NCI-H187 (cell line): ENCODE data around the gene PDE9A.

Experiments used
- DNase-seq, 2 experiments: peaks; one replicate each; lab custom pipeline; 2025; lab: John Stamatoyannopoulos, UW

The PDE9A gene

DNA sequence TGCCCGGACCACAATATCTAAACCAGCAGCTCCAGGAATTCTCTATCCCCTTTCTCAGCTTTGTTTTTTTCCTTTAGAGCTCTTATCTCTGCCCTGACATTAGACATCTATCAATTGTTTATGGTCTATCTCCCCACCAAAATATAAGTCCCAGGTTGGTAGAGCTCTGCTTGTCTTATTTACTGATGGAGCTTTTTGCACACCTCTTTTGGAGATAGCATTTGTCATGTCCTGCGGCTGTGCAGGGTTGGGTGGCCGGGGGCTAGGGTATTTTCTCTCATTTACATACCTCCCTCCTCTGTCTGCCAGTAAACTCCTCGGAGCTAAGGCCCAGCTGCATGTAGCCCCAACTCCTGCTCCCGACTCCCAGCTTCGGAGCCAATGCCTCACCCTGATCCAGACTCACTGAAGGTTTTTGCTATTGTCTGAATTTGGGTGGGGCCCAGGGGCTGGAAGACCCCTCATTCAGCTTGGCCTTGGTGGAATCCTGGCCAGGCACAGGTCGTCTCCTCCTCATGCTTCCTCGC is 11.1 kb upstream of the PDE9A start:
- DNase-seq = no peak

DNA sequence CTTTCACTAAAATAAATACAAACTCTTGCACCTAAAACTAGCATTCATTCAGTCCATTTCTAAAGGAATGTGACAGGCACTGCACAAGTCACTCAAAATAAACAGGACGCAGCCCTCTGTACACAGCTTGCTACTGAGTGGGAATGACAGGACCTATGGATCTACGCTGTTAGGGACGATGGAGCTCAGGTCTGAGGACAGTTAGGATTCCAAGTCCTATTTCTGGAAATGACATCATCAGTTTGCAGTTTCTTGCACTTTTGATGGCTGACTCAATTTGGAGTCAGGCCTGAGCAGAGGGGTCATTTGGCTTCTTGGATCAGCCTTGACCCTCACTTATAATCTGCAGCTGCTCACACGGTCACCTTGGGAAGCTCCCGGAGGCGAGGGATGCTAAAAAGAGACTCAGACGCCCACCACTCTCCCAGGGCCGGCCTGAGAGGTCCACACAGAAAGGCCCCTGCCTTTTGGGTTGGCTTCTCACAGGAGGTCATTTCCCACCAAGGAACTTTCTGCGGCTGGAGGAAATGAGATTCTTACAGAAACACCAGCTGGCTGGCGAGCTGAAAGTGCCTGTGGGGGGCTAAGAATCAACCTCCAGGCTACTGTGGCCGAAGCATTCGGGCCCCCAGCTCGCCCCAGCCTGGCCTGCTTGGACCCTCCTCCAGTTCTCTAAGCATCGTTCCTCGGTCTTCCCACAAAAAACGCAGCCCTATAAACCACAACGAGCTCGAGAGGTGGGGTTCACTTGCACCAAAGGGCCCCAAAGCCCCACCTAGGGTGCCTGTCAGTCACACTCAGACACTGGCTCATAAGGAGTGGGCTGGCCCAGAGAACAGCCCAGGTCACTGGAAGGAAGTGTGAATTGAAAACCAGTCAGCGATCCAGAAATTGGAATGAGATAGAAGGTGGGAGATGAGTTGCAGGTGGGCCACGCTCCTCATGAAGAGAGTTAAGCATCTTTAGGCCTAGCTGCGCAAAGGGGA is 8.9 kb upstream of the PDE9A start:
- DNase-seq = no peak

DNA sequence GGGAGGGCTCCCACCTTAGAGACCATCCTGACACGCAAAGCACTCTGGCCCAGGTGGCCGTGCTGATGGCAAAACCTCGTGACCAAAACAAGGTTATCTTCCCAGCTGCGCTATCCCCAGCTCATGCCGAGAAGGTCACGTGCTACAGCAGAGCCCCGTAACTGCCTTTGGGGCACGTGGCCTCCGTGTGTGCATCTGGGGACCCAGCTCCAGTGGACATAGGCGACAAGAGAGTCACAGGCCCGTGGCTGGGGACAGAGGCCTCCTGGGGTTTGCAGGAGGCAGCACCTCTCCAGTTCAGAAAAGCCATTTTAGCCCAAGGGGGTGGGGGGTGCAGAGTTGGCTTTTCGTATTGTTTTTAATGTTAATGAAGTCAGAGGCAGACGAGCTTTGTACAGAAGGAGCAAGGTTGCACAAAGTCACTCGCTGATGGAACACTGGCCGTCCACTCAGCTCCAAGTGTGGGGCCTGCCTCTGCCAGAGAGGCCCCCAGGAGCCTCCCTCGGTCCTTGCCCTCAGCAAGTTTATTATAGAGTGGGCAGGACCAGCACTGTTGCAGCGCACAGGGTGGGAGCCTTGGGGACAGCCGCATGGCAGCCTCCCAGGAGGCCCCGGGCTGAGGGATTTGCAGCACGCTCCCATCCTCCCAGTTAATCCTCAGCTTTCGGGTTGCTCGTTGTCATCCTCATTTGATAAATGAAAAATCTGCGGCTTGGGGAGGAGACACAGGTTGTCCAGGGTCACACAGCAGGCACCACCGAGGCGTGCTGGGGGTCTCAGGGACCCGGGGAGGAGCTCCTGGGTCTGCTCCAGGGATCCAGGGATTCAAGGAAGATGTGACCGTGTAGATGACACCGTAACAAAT is 8.0 kb upstream of the PDE9A start:
- no peak for DNase-seq

DNA sequence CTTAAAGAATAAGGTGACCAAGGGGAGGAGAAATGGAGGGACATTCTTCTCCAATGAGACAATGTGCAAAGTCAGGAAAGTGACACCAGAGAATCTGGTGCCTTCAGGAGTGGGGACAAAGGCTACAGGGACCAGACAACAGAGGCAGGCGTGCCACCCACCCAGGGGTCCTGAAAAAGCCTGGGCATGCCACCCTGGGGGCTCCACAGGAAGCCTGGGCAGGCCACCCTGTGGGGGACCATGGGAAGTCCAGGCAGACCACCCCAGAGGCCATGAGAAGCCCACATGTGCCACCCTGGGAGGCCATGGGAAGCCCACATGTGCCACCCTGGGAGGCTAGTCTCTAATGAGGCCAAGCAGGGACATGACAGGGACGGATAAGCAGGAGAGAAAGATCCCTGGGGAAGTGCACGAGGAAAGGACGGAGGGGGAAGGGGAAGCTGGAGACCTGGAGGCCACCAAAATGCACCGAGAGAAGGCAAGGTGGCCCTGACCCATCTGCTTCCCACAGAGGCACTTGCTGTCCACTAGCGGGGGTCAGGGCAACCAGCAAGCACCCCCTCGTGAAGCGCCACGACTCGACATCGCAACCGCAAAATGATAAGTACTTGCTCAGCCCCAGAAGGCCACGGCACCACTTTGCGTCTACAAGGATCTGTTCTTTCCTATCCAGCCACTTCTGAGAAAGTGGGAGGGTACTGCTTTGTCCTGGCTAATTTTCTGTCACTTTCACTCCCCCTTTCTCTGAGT is 7.2 kb upstream of the PDE9A start:
- no peak for DNase-seq

DNA sequence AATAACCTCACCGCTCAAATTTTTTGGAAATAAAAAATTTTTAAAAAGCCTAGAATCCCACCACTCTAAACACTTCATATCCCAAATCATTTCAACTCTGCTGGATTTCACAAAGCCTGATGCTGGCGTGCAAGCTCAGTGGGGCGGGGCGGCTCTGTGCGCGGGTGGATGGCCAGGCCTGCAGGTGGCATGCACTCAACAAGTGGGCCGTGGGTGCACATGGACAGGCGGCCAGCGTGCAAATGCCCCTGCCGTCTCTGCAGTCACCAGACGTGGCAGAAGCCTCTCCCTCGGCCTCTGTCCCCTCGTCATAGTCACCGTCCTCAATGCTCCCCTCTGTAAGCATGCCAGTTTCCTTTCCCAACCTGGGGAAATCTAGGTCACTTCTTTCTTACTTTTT is 6.6 kb upstream of the PDE9A start:
- no peak for DNase-seq

DNA sequence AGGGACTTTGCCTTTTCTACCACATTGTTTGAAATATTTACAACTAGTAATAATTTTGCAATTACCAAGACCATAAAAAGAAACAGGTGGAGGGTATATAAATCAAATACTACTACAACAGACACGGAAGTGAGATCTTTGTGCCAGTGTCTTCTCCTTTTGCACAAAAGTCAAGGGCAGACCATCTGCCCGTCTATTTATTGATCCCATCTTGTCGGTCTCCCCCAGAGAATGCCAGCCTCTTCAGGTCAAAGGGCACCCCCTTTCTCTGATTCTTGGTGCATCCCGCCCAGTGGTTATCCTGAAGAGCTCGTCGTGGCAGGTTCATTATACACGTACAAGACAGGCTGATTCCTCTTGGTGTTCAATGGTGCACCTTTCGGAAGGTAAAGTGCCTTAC is 4.8 kb upstream of the PDE9A start:
- DNase-seq = no peak

DNA sequence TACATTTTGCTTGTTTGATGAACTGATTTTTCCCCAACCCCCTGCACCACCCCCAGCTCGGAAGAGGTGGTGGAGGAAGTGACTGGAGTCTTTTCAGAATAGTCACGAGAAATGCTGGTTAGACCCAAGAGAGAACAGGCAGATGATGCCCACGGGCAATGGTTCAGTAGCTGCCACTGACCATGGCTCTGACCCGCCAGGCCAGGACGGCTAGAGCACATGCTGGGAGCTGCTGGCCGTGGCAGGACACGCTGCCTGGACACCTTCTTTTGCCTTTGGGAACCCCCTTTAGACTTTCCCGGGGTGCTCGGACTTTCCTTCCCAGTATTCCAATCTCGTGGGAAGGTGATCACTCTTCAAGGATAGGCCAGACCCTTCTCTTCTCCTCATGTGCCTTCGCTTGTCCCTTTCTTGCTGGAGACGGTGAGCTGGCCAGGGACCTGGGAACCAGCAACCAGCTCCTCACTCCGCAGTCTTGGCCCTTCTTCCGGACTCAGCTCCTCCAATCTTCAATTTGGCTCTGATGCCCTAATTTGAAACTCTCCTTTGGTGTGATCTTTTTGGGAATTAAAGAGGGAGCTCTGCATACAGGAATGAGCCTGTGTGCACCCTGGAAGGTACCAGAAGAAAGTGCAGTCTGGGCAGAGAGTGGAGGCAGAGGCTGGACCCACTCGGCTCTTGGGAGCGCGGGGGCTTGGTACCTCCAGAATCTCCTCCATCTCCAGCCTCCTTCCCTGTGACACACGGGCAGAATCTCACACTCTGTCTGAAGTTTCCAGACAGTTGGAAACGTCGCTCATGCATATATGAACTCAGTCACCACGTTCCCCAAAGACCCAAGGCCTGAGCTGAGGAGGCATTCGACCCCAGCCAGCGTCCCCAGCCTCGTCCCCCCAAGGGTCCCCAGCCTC is 4.0 kb upstream of the PDE9A start:
- no peak for DNase-seq

DNA sequence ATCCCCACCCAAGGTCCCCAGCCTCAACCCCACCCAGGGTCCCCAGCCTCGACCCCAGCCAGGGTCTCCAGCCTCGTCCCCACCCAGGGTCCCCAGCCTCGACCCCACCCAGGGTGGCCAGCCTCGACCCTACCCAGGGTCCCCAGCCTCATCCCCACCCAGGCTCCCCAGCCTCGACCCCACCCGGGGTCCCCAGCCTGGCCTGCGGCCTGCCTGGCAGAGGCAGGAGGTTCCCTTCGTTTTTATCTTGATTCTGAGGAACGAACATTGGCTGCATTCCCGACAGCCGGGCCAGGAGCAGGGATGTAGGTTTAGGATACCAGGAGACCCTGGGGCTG is 3.4 kb upstream of the PDE9A start:
- no peak for DNase-seq

DNA sequence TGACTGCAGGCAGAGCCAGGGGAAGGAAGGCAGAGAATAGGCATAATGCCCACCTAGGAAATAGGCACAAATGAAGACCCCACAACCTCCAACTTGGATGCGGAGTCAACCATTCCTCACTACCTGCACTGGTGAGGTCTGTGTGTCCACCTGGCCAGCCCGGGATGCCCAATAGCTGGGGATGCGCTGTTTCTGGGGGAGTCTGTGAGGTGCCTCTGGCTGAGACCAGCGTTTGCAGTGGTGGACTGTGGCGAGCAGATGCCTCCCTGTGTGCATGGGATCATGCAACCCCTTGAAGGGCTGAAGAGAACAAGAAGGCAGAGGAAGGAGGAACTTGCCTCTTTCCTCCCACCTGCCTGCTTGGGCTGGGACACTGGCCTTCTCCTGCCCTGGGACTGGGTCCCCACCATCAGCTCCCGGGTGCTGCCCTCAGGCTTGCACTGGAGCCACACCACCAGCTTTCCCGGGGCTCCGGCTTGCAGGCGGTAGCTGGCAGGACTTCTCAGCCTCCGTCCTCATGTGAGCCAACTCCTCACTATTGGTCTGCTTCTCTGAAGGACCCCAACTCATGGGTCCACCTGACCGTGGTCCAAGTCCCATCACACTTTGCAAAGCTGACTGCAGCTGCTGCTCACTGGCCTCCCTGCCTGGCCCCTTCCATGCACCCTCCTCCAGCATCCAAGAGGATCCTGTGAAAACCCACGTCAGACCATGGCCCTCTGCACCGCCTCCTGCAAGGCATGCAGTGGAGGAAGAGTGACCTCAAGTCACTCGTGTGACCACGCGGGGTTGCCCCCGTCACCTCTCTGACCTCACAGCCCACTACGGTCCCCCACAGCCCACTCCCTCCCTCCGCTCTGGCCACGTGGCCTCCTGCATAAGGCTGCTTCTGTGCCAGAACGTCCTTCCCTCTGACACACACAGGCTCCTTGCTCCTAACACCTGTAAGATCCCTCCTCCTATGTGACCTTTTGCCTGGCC is 2.7 kb upstream of the PDE9A start:
- no peak for DNase-seq

DNA sequence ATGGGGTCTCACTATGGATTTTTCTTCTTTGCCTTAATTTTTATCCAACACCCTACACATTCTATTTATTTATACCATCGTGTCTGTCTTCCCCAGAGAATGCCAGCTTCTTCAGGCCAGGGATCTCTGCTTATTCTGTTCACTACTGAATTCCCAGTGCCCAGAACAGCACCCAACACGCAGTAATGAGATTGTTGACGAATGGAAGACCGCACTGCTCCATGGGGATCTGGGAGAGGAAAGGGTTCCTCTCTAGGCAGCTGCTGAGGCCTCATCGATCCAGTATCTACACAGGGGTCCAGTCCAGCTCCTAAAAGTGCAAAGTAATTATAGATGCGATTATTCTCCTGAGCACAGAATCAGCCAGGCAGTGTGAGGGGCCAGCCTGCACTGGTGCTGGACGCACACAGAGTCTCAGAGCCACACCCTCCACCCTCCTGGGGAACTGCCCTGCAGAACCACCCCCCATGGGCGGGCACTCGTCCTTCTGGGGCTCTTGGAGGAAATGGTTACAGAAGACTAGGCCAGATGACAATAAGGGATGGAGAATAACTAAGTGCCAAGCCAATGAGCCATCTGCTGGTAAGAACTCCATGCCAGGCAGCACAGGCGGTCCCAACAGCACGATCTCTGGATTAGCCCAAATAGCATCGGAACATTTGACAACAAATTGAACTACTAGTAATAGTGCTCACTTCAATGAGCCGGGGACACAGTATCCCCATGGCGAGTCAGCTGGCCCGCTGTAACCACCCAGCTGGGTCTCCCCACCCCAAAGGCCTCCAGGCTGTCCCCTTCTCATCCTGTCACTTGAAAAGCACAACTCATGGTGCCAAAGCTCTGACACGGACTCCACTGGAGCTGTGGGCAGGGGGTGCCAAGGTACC is 1.7 kb upstream of the PDE9A start:
- no peak for DNase-seq

DNA sequence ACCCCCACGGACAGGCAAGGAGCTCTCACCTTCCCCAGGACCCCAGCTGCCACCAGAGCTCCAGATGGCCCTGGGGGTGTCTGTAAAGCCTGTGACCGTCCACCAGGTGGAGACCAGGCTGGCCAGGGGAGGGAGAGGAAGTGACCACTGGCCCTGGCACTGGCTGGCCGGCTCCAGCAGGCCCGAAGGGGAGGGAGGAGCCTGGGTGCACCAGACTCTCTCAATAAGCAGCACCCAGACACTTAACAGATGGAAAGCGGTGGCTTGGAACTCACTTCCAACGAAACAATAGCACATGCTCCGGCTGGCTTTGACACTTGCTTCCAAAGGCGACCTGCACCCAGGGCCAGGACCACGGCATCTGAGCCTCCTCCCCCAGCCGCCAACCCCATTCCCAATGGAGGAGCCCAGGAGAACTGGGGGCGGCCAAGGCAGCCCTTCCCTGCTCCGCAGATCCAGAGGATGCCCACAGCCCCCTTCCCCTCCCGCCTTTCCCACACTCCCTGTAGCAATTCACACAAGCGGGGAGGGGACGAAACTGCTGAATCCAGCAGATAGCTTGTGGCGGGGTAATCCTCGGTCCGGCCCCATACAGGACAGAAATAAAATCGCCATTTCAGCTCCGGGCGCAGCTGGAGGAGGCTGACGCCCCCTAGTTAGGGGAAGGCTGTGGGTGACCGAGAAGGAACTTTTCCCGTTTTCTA is 742 bp upstream of the PDE9A start:
- no peak for DNase-seq

DNA sequence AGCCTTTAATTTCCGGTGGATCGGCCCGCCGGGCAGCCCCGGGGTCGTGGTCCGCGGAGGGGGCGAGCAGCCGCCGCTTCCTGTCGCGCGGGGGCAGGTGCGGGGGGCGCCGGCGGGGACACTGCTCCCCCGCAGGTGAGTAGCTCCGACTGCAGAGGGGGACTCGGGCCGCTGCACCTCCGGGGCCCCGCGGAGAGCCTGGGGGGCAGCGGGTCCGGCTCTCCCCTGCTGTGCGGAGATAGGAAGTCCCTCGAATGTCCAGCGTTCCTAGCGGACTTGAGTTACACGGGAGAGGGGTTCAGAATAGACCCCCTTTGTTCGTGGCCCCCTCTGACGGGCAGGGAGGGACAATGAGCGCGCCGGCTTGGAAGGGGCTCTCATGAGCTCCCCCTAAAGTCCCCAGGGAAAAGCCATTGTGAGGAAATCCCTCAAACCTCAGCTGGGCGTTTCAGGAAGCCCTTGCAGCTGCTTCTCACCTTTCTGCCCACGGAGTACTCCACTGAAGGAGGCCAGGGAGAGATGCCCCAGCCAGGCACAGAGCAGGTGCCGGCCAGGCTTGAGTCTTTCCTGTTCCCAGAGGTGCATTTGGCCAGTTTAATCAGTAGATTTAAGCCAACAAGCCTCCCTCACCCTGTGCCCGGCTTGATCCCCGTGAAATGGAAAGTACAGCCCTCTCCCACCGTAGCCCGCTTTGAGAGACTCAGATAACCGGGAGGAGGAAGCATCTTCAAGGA is 925 bp downstream of the PDE9A start:
- no peak for DNase-seq

DNA sequence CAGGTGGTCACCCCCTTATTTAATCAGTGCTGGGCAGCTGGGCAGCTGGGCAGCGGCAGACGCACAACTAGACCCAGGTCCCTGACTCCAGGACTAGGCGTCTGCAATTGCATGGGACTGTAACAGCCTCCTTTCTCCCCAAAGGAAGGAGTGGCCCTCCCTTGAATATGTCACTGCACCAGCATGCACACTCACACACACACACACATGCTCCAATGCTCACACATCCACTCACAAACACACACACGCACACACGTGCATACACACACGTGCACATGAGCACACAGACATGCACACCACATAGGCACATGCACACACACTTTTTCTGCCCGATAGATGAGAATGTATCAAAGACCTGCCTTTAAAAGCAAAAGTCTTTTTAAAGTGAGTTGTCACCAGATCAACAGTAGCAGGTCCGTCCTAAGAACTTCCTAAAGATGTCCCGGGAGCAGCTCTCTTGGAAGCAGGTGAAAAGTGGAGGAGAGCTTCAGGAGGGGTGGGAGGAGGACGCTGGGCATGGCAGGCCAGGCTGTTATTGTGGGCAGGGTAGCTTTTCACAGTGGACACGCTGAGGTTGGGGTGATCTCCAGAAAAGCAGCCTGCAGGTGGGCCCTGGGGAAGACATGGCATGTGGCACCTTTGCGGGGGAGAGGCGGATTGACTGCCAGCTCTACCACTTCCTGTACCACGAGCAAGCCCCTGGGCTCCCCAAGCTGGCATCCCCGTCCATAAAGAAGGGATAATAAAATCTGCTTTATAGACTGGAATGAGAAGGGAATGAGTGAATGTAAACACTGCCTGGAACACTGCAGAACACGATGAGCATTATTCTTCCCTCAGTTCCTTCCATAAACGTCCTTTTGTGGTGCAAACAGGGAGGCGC is 1.7 kb downstream of the PDE9A start:
- no peak for DNase-seq

DNA sequence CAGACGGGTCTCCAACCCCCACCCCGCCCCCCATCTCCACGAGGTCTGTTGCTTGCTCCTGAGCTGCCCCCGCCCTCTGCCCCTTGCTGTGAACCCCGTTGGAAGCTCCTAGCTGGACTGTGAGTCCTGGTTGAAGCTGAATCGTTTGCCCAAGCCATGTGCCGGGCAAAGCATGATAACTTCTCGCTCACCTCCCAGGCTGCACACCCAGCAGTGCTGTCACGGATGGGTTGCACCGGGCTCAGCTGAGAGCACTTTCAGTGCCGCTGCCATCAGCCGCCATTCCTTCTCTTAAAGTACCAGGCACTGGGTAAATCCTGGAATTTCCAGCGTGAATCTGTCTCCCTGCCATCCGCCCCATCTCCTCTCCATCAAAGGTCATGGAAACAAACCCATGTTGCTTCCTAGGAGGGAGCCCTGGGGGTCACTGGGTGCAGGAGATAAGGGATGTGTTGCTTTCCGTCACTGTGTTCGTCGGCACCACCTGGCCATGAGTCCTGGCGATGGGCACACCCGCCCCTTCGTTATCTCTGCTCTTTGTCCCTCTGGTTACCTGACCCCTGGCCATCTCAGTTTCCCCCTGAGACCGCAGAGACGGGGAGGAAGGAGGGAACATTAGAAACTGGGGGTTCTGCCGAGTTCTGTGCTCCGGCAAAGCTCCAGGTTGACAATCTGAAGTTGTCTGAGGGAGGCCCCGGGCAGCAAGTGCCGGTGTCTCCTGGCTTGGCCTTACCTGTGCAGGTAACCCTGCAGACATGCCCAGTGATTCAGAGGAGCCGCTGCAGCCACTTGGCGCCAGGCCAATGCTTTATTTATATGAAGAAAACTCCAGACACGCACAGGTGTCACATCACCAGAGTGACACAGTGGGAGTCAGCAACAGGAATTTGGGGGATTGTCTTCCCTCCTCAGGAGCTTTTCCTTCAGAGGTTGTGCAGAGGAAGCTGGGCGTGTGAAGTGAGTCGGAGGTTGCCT is 2.7 kb downstream of the PDE9A start:
- peak in 1 of 2 experiments; percentile 55 for DNase-seq

DNA sequence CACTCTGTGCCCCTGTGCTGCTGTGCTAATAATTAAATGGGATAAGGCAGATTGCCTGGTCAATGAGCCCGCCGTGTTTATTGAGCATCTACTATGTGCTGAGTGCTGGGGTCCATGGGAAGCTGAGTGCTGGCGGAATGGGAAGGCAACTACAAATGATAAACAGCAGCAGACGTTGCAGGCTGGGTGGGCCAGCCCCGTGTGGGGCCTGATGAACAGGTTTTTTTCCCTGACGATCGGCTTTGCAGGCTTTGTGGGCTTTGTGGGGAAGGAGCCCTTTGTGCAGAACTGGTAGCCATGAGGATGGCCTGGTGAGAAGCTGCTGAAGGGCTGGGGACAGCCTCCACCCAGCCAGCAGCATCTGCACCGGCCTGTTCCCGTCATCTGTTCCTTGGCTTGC is 3.5 kb downstream of the PDE9A start:
- no peak for DNase-seq
